CD4-positive, alpha-beta T cell treated with Interleukin-12 subunit alpha and Interleukin-12 subunit beta, for 1 hour (primary cell): Measurements from ENCODE around the gene INSL6.
"Not testable (repeated sequence)": the region's sequence is repeated elsewhere in the genome, so short reads cannot be mapped to it uniquely, and the experiment has no call there.

Source experiments
- DNase-seq: peaks from one replicate; pipeline ENCODE4 v3.0.0-alpha.2; 2020

Gene INSL6, protein sequence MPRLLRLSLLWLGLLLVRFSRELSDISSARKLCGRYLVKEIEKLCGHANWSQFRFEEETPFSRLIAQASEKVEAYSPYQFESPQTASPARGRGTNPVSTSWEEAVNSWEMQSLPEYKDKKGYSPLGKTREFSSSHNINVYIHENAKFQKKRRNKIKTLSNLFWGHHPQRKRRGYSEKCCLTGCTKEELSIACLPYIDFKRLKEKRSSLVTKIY

DNA sequence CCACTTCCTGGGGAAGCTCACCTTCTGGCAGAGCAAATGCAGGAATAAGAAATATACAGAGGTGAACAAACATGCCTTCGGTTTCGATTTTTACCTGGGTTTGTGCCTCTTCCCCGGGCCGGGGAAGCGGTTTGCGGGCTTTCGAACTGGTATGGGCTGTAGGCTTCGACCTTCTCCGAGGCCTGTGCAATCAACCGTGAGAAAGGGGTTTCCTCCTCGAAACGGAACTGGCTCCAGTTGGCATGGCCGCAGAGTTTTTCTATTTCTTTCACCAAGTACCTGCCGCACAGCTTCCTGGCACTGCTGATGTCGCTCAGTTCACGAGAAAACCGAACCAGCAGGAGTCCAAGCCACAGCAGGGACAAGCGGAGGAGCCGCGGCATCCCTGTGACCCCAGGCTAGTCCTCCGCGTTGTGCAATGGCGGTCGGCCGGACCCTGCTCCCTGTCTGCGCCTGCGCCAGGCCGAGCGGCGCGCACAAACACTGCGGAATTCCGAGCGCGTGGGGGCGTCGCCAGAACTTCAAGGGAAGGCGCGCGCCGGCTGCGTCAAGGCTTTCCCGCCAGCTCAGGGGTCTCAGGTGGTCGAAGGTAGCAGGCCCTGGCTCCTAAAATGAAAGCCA is at the start of gene INSL6:
TSS of gene INSL6 (minus strand) at position 420 of the 621 bp plus-strand sequence. CDS start at position 383, 37 bp downstream.
- DNase-seq = no peak

- DNase-seq = no peak
These were observed 45.8 kb upstream of the INSL6 start, which contains the start of gene INSL4 for GRCh38 chr9:5231212-5231611. TSS of gene INSL4 (plus strand) at chr9:5231419. CDS start at chr9:5231524, 105 bp downstream.

DNA sequence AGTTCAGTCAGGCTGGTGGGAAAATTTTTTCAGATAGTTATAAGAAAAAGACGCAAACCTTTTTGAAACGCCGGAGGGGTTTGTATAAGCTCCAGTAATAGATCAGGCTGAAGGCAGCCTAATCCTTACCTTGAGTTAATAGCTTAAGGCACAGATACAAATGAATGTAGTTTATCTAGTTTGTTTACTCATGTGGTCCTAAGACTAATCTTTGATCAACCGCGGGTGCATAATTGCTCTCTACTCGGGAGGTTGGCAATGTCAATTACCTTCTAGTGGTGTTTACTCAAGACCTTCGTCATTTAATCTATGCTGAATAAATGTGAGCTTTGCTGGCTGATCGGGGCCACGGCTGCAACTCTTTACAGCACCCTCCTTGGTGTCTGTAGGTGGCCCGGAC is 45.1 kb upstream of the INSL6 start:
- no peak for DNase-seq

DNA sequence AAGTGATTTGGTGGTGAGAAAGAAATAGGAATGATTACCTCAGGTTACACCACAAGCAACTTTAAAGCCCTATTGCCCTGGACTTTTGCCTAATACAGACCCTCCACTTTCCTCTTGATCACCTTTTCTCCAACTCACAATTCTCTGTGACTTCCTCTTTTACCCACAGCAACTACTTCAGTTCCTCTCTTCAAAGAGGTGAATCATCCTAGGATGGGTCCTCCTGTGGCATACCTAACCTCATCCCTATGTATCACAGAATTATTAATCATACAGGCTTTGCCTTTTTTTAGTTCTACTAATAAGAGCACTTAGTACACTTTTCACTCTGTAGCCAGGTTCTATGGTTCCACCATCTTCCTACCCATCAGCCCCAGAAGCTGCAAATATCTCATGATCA is 19.6 kb upstream of the INSL6 start:
- DNase-seq = no peak

GRCh38 chr9:5195463-5195862 is 10.0 kb upstream of the INSL6 start:
- DNase-seq = no peak

- no peak for DNase-seq
These were observed 7.9 kb upstream of the INSL6 start for GRCh38 chr9:5193345-5193744.

DNA sequence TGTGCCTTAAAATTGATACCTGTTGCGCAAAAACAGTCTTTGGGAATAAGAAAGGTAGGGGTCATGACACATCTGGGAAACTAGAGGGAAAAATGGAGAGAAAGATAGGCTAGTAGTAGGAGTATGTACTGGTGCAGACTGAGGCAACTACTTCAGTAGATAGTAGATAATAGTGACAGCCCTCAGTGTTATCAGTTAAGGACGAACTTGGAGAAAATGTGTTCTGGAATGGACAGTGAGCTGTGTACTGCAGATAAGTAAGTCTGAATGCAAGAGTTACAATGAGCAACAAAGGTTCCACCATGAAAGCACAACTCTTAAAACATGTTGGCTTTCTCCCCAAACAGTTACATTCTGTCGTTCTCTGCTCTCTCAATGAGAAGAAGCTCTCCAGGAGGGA is 6.5 kb upstream of the INSL6 start:
- DNase-seq = no peak

GRCh38 chr9:5188060-5188984 is 2.9 kb upstream of the INSL6 start:
- no peak for DNase-seq

DNA sequence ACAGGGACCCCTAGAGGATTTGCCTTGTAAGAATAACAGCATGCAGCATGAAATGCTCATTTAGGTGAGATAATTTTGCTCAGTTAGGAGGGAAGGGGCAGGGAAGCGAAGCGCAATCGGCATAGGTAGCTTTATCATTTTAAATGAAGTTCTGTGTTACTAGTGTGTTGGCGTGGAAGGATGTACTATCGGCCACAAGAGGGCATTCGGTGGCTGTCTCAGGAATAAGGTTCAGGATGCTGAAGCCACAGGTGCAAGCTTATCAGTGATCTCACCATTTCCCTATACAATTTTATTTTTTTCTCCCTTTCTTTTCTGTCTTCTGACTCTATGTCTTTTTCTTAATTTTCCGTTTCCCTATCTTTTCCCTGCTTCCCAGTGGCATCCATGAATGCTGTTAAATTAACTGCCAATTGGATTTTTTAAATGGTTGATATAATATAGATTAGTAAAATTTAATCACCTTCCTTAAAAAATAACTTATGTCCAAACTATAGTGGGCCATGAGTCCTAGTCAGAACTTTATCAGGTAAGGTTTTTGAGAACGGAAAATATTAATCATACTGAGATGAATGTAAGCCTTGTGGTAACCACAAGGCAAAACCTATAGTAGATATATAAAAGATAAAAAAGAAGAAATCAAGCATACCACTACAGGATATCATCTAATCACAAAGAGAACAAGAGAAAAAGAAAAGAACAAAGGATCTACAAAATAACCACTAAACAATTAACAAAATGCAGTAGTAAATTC is 1.2 kb upstream of the INSL6 start:
- DNase-seq = peak; percentile 78

- no peak for DNase-seq
These were observed 663 bp downstream of the INSL6 start for GRCh38 chr9:5184776-5185175.

DNA sequence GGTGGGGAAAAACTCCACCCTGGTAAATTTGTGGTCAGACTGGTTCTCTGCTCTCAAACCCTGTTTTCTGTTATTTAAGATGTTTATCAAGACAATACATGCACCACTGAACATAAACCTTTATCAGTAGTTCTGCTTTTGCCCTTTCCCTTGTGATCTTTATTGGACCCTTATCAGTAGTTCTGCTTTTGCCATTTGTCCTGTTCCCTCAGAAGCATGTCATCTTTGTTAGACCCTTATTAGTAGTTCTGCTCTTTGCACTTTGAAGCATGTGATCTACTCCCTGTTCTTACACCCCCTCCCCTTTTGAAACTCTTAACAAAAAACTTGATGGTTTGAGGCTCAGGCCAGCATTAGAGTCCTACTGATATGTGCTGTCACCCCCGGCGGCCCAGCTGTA is 4.8 kb downstream of the INSL6 start:
- not testable (repeated sequence) for DNase-seq

DNA sequence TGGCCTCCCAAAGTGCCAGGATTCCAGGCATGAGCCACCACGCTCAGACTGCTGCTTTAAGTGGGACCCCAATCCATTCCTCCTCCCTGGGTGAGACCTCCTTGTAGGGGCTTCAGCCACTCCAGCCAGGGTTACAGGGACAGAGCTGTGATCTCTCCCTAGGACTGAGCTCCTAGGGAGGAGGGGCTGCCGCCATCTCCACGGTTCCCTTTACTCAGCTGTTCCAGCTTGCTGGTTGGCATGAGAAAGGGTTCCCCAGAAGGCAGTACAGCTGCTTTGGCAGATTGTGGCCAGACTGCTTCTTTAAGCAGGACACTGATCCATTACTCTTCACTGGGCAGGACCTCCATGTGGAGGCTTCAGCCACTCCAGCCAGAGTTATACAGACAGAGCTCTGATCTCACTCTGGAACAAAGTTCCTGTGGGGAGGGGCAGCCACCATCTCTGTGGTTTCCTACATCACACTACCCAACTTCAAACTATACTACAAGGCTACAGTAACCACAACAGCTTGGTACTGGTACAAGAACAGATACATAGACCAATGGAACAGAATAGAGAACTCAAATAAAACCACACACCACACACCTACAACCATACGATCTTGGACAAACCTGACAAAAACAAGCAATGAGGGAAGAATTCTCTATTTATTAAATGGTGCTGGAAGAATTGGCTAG is 7.2 kb downstream of the INSL6 start:
- peak; percentile 27 for DNase-seq

- no peak for DNase-seq
These were observed 39.2 kb downstream of the INSL6 start for GRCh38 chr9:5146241-5146640.

DNA sequence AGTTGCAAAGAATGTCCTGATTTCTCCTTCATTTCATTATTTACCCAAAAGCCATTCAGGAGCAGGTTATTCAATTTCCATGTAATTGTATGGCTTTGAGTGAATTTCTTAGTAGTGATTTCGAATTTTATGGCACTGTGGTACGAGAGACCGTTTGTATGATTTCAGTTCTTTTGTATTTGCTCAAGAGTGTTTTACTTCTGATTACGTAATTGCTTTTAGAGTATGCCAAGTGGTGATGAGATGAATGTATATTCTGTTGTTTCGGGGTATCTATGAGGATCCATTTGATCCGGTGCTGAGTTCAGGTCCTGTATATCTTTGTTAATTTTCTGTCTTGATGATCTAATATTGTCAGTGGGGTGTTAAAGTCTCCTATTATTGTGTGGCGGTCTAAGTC is 41.2 kb downstream of the INSL6 start:
- no peak for DNase-seq

DNA sequence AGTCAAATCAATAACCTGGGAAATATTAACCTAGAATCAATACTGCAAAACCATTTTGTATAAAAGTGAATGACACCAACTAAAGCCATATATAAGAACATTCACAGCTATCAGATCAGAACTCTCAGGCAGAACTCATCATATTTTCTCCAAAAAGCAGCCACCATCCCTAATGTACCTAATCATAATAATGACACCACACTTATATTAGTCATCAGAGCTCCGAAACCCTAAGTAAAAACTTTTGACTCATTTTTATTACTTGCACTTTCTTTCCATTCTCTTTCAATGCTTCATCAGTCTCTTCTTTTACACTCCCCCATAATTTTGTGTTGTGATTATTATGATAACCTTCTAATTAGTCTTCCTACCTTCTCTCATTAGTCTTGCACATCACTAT is 45.3 kb downstream of the INSL6 start:
- DNase-seq = no peak

GRCh38 chr9:5122516-5122915 is 62.9 kb downstream of the INSL6 start:
- DNase-seq = no peak

DNA sequence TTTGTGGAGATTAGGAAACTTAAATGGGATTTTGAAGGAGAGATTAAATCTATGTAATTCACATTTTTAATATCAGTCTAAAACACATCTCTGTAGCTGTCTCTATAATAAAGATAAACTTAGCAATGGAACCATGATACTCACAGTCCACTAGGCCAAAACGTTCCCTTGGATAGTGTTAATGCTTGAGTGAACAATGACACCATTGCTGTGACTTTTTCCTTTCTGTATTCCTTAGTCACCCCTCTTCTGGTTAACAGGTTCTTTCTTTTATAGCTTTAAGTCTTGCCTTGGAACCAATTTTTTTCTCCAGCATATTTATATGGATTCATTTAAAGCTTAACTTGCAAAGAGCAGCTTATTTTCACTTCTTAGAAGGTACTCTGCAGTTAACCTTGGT is 63.3 kb downstream of the INSL6 start:
- no peak for DNase-seq

GRCh38 chr9:5113994-5114748 is 71.3 kb downstream of the INSL6 start:
- DNase-seq = no peak
